NCI-H2171 treated with DMSO at 0.1 percent for 48 hours (cell line): ENCODE measurements around the gene CBARP.
A peak's percentile ranks its signal among the peaks of the same experiment; 100 is the strongest.

ENCODE experiments used
- DNase-seq: peaks from one replicate; lab custom pipeline; 2025; lab: John Stamatoyannopoulos, UW

CBARP gene

DNA sequence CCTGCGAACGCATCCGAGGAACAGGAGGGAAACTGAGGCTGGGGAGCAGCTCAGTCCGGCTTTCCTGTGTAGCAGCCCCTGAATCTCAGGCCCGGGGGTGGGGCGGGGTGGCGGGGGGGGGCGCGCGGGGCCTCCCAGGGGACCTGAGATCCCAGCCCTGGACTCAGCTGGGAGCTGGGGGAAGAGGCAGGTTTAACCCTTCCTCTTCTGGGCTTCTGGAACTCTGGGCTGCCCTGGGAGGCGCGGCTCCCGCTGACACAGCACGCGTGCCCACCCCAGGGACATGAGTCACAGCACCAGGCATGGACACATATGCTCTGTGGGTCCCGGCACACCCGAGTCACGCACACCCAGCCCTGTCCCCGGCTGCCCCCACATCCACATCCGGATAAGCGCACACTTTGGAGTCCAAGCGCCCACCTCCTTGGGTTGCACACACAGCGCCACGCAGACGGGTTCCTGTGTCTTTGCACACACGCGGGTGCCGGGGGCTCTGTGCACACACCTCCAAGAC lies 27.9 kb upstream of the CBARP start:
- peak; percentile 36 for DNase-seq

DNA sequence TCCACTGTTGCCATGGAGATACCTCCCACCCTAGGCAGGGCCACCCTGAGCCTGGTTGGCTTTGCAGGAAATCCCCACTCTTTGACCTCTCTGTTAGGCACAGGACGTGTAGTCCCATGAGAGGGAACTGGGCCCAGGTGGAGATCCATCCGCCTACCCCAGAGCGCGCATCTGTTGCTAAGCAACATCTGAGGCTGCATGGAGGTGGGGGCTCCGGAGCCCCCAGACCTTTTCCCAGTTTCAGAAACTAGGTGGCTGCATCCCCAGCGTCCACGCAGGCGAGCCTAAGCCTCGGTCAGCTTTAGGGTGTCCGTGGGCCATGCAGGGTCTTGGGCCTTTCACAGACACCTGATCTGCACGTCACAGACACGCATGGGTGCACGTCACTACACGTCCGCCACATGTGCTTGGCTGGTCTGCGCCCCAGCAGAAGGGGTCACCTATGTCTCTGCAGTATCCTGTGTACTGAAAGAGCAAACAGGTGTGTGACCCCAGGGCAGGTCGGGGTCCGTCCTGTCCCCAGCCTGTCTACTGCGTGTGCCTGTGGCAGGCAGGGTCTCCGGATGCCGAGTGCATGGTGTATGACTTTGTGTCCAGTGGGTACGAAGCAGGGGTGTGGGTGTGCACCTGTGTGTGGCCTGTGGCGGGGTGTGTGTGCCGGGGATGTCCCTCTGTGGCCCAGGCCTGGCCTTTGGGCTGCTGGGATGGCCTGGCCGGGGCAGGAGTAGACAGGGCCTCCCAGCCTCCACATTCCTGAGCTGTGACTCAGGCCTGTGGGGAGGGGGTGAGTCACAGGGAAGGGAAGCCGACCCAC lies 27.2 kb upstream of the CBARP start:
- no peak for DNase-seq

DNA sequence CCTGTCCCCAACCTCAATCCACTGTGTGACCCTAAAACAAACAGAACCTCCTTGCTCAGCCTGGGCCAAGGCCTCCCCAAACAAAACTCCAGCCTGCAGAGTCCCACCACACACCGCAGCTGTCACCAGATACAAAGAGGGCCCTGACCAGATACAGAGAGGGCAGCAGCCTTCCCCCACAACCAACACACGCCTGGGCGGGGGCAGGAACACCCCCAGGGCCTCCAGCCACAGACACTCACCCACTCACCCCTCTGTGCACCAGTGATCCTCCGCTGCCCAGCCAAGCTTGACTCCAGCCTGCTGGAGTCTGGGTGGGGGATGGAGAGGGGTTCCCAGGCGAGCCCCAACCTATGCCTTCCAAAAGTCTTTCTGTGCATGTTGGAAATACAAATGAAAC lies 25.4 kb upstream of the CBARP start:
- no peak for DNase-seq

DNA sequence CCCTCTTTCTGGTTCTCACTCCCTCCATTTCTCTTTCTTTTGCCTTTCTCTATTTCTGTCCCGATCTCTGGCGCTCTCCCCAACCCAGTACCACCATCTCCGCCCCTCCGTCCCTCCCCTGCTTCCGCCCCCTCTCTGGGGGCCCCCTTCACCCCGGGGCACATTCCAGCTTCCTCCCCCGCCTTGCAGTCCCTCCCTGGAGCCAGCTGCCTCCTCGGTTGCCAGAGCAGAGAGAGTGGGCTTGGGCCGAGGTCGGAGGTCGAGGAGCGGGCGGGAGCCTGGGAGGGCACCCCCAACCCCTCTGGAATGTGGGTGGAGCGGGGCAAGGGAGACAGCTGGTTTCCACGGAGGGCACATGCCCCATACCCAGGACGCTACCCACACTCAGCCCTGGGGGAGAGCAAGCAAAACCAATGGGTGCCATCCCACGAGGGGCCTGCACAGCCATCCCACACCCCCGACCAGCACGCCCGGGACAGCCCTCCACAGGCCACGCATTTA lies 24.9 kb upstream of the CBARP start:
- no peak for DNase-seq

DNA sequence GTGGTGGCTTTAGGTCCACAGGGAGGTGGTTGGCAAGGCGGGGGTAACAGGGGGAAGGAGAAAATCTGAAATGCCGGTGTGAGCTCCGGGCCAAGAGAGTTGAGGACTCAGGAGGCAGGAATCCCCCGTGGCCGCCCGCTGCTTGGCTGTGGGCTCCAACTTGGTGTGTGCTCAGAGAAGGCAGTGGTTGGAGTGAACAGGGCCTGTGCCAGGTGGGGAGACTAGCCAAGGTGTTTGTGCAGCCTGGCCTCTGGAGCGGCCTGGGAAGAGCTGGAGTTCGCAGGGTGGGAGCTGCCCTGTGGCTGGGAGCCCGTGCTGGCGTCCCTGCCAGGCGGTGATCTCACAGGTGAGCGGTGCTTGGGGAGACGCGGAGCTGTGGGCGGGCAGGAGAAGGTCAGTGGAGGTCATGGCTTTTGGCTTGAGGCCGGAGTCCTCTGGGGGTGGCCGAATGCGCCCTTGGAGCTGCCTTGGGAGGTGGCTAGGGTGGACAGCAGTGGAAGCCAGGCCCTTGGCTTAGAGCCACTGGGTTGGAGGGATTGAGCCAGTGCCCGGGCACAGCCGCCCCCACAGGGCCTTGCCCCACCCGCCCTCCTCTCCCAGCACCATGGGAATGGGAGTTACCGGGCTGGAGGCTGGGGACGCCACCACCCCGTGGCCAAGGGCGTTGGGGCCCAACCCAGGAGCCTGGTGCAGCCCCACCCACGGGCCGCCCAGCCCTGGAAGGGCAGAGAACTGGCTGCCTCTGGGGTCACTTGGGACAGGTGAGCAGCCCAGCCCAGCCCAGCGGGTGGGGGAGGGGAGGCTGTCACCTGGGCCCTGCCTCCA lies 24.2 kb upstream of the CBARP start:
- peak; percentile 29 for DNase-seq

DNA sequence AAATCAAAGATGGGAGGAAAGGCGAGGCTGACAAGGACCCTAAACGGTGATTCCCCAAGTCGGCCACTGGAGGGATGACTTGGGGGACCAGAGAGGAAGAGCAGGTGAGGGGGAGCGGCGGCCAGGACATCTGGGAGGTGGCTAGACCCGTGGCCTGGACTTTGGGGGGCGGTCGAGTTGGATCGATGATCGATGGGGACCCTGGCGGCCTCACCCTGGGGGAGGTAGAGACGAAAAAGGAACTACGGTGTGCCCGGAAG lies 23.7 kb upstream of the CBARP start:
- no peak for DNase-seq

DNA sequence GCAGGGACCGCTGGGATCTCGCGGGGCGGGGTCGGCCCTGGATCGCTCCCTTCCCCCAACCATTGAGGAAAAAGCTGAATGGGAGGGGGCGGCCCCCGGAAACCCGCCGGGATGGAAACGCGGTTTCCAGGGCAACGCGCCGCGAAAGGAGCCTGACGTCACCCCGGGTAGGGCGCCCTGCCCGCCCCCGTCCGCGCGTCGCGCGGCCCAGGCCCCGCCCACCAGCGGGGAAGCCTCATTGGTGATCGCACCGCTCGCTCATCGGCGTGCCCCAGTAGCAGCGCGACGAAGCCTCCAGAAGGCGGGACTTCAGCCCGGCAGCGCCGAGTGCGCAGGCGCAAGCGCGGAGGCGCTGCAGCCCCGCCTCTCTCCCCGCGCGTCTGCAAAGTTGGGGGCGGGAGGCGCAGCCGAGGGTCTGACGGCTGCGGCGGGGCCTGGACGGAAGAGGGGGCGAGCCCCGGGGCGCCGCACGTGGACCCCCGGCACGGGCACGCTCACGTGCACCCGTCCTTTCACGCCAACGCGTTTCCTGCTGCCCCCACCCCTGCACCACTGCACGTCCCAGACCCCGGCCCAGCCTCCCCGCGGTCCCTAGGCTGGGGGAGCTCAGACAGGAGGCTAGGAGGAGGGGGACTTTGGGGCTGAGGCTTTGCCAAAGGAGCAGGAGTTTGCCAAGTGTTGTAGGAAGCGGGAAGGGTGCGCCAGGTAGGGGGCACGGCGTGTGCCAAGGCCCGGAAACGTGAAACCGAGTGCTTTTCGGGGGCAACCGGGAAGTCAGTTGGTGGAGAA lies 23.1 kb upstream of the CBARP start:
- peak; percentile 92 for DNase-seq

DNA sequence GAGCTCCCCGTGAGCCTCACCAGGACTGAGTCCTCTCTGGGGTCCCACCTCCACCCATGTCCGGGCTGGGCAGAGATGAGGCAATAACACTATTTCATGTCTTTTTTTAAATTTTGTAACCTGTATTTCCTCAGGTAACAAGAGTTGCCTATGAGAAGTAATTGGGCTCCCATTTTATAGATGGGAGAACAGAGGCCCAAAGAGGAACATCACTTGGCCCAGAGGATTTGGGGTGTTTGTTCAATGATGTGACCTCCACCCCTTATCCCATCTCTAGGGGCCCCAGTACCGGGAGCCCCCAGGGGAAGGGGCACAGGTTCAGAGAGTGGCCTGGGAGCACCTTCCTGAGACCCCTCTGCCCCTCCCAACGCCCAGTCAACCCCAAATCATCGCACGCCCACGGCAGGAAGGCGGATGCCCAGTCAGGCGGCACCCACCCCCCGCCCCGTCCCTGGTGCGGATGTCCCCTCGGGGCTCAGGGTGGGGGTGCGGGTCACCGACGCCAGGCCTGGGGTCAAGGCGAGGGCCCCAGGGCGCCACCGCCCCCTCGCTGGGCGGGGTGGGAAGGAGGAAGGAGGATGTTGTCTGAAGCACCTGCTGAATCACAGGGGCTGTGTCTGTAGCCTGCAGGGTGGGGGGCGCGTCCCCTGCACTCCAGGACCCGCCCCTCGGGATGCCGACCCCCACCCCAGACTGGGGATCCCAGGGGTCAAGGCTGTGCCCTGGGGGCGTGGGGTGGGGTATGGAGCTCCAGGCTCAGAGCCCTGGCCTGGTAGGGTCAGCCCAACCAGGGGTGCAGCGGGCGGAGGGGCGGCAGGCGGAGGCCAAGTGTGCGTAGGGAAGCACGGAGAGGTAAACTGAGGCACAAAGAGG lies 22.3 kb upstream of the CBARP start:
- DNase-seq = no peak

DNA sequence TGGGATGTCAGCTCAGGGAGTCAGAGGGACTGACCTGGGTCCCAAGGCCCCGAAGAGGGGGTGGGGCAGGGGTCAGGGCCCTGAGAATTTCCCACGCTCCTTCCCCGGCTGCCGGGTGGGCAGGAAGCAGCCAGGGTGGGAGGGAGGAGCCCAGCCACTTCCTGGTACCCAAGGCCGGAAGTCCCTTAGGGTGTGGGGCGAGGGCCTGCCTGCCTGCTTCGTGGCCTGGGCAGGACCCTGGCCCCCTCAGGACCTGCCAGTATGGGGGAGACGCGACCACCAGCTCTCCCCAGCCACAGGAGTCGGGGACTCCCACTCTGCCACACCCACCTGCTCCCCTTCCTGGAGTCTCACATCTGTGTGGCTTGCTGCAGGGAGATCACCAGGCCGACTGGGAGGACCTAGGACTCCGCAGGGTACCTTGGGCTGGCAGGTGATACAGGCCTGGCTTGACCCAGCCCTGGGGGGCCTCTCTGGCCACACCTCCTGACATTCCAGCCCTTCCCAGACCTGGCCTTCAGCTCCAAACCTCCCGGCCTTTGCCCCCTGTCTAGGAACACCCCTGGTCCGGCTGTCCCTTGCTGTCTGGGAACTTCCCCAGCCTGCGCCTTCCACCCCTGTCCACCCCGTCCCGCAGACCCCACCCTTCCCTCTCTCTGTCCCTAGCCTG lies 21.5 kb upstream of the CBARP start:
- no peak for DNase-seq

DNA sequence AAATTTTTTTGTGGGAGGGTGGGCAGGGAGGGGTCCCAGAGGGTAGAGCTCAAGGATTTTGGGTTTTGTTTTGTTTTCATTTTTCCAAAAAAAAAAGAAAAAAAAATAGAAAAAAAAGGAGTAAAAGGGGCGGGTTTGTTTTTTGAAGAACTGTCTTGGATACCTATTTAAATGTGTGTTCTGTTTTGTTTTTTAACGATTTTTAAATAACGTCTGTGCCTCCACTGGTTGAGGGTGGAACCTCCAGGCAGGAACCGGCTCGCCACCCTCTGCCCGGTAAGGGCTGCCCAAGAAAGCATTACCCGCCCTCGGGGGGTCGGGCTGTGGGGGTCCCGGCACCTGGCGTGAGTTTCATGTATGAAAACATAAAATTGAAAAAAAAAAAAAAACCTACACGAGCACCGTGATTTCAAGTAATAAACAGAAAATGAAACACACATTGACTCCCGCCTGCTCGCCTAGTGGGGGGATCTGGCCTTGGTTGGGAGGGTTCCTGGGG lies 21.0 kb upstream of the CBARP start:
- no peak for DNase-seq

DNA sequence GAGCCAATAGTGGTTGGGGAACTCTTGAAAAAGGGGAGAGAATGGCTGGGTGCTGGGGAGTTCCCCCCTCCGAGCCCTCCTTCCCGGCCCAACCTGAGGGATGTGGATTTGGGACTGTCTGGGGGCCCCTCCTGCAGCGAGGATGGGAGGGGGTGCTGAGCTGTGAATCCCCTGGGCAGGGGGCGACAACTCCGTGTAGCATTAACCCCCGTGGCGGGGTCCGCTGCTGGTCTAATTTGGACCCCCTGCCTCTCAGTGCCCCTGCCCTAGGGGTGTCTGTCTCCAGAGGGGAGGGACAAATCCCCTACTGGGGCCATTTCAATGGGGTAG lies 20.3 kb upstream of the CBARP start:
- no peak for DNase-seq

DNA sequence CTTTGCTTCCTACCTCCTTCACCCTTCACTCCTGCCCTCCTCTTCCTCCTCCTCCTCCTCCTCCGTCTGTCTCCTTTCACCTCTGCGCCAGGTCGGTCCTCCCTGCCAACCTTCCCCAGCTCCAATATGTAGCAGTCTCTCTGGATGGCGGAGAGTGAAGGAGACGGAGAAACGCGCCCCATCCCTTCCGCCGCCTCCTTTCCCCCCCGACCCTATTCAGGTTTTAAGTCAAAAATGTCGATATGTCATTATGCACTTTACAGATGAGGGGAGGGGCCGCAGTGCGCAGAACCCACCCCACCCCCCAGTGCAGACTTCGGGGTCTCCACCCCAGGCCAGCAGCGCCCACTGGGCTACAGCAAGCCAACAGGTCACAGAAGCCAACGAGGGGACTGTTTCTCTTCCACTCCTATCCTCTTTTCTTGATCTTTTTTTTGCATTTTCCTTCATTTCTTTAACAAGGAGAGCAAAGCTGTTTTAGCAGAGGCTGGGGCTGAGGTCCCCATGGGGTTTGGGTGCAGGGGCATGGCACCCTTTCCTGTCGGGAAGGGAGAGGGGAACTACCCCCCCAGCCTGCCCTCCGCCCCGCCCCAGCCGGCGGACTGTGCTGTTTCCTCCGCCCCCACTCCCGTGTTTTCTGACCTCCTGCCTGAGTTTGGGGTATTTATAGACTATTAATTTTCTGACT lies 19.8 kb upstream of the CBARP start:
- DNase-seq = no peak

DNA sequence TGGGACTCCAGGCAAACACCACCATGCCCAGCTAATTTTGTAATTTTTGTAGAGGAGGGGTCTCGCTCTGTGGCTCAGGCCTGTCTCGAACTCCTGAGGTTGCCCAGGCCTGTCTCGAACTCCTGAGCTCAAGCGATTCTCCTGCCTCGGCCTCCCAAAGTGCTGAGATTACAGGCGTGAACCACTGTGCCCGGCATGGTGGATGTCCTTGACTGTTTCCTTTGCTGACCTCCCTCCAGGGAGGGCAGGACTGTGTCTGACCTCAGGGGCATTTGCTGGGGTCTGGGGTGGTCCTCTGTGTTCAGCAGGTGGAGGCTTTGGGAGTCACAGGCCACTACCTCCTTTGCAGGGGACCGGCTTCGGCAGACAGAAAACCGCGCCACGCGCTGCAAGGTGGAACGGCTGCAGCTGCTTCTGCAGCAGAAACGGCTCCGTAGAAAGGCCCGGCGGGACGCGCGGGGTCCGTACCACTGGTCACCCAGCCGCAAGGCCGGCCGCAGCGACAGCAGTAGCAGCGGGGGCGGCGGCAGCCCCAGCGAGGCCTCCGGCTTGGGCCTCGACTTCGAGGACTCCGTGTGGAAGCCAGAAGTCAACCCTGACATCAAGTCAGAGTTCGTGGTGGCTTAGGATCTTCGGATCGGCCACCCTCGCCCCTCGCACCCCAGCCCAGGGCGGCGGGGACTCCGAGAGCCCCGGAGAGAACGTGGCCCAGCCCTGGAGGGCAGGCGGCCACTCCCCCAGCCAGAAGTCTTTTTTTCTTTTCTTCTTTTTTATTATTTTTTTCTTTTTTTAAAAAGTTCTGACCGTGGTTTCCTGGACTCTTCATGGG lies 19.1 kb upstream of the CBARP start:
- DNase-seq = no peak

DNA sequence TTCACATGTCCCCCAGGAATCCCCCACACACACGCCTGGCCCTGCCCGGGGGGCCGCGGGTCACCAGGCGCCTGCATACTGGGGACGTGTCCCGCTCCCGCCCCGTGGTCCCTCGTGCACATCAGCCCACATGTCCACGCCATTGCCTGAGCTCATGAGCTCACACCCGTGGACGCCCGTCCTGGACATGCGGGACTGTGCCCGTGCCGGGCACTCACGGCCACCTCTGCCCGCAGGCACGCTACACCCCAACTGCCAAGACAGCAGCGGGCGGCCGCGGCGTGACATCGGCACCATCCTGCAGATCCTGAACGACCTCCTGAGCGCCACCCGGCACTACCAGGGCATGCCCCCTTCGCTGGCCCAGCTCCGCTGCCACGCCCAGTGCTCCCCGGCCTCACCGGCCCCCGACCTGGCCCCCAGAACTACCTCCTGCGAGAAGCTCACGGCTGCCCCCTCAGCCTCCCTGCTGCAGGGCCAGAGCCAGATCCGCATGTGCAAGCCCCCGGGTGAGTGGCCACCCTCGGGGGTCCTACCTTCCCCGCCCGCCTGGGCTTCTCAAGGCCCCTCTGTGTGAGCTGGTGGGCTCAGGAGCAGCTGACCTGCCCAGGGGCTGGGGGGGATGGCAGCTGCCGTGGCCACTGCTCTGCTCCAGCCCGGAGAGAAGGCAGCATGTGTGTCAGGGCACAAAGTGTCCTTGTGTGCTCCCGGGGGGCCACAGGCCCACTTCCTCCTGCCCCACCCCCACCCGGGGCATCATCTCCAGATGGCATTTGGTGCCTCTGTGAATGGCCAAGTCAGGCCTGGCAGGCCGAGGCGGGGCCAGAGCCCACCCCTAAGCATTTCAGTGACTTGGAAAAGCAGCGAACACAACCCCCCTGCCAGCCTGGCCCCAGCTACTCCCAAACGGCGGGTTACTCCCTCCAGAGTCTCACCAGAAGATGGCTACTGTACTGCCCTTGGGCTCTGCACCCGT lies 17.7 kb upstream of the CBARP start:
- DNase-seq = no peak

DNA sequence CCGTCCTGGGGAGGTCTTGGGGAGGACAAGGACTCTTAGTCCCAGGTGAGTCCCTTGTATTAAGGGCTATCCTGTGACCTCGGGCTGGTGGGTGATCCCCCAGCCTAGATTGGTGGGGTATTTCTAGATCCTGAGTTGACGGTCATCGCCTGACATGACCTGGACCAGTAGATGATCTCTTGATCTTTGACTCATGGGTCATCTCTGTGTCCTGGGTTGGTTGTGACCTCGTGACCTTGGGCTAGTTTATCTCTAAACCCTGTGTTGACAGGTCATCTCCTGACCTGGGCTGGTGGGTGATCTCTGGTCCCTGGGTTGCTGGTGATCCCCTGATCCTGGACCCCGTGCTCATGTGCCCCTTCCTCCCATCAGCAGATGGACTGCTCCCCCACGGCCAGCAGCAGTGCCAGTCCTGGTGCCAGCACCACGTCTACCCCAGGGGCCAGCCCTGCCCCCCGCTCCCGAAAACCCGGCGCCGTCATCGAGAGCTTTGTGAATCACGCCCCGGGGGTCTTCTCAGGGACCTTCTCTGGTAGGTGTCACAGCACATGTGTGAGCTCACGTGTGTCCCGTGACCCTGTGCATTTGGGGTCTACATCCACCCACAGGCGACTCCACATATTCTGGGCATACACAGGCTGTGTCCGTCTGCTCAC lies 16.9 kb upstream of the CBARP start:
- DNase-seq = no peak

DNA sequence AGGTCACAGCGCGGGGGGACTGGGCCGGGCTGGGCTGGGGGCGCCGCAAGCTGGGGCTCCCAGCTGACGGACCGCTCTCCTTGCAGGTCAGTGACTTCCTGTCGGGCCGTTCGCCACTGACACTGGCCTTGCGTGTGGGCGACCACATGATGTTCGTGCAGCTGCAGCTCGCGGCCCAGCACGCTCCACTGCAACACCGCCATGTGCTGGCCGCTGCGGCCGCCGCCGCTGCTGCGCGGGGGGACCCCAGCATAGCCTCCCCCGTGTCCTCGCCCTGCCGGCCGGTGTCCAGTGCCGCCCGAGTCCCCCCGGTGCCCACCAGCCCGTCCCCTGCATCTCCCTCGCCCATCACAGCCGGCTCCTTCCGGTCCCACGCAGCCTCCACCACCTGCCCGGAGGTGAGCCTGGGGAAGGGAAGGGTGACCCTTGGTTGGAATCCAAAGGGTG lies 16.3 kb upstream of the CBARP start:
- no peak for DNase-seq

DNA sequence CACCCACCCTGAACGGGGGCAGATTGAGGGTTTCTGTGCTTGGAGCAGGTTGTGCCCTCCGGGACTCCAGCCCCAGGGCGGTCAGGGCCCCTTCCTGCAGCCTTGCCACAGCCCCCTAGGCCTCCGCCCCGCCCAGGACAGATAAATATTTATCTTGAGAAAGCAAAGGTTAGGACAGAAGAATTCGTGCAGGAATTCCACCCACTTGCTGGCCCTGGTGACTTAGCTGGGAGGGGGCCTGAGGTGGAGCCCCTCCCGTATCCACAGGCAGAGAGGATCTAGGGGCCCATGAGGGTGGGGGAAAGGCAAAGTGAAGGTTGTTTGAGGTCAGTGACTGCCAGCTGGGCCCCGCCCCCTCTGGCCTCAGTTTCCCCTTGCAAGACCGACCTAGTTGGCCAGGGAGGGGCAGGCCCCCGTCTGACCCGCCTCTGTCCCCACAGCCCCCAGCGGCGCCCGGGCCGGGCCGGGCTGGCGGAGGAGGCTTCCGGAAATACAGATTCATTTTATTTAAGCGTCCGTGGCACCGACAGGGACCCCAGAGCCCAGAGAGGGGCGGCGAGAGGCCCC lies 15.8 kb upstream of the CBARP start:
- no peak for DNase-seq
